ENCODE results near the gene SLIT2. TPM values are rescaled to one million over a fixed set of nuclear protein-coding genes. Genes with fewer than 3 reads are reported as not detected.

SLIT2 gene
- total RNA-seq, 6 donors from 2014 or later, result 35.1 to 102 (median 53.3) TPM

- WGBS, 2 donors, result 80 to 86% methylated on average over 3 of the region's 3 CpGs
- no peak overlapping the region for H3K27ac ChIP-seq
- no peaks in the 10 kb centered on the region for H3K9me3 ChIP-seq
- DNase-seq, result no peak
- no peak overlapping the region for H3K4me3 ChIP-seq
- TF ChIP-seq CTCF (IDR thresholded peaks at IDR 0.05) (no peak), POLR2A (IDR thresholded peaks at IDR 0.05) (no peak), POLR2AphosphoS5 (IDR thresholded peaks at IDR 0.05) (no peak), EP300 (IDR thresholded peaks at IDR 0.05) (no peak)
- H3K4me1 ChIP-seq, result no peaks in the 10 kb centered on the region
- ATAC-seq (ENCODE audit: low FRiP score in 2 of 2), result peak in 1 of 2 donors; percentile 31
- no peaks in the 10 kb centered on the region for H3K36me3 ChIP-seq
- H3K27me3 ChIP-seq, result no peaks in the 10 kb centered on the region
Observed at GRCh38 chr4:20292739-20293138, 41.0 kb downstream of the SLIT2 start.

GRCh38 chr4:20297261-20297660, 45.6 kb downstream of the SLIT2 start:
- Histone ChIP-seq H3K9me3 (no peaks in the 10 kb centered on the region), H3K4me1 (no peaks in the 10 kb centered on the region), H3K36me3 (no peaks in the 10 kb centered on the region), H3K27ac (no peak overlapping the region), H3K4me3 (no peak overlapping the region), H3K27me3 (no peaks in the 10 kb centered on the region)
- 38 to 55% methylated on average over 2 of the region's 2 CpGs for WGBS, 2 donors
- TF ChIP-seq CTCF (IDR thresholded peaks at IDR 0.05) (no peak), POLR2A (IDR thresholded peaks at IDR 0.05) (no peak), EP300 (IDR thresholded peaks at IDR 0.05) (no peak), POLR2AphosphoS5 (IDR thresholded peaks at IDR 0.05) (no peak)
- no peak for ATAC-seq (ENCODE audit: low FRiP score in 2 of 2)
- no peak for DNase-seq

- Histone ChIP-seq H3K4me1 (no peaks in the 10 kb centered on the region), H3K9me3 (no peaks in the 10 kb centered on the region), H3K27ac (no peak overlapping the region), H3K4me3 (no peak overlapping the region), H3K27me3 (no peaks in the 10 kb centered on the region), H3K36me3 (no peaks in the 10 kb centered on the region)
- ATAC-seq (ENCODE audit: low FRiP score in 2 of 2), result no peak
- DNase-seq, result no peak
- 81 to 85% methylated on average over 6 of the region's 6 CpGs for WGBS, 2 donors
- TF ChIP-seq POLR2AphosphoS5 (IDR thresholded peaks at IDR 0.05) (no peak), CTCF (IDR thresholded peaks at IDR 0.05) (no peak), POLR2A (IDR thresholded peaks at IDR 0.05) (no peak), EP300 (IDR thresholded peaks at IDR 0.05) (no peak)
Observed at GRCh38 chr4:20297783-20298182, 46.1 kb downstream of the SLIT2 start.

GRCh38 chr4:20298455-20298854, 46.8 kb downstream of the SLIT2 start:
- Histone ChIP-seq H3K9me3 (no peaks in the 10 kb centered on the region), H3K36me3 (no peaks in the 10 kb centered on the region), H3K4me3 (no peak overlapping the region), H3K4me1 (no peaks in the 10 kb centered on the region), H3K27me3 (no peaks in the 10 kb centered on the region), H3K27ac (no peak overlapping the region)
- ATAC-seq (ENCODE audit: low FRiP score in 2 of 2) (no peak), DNase-seq (no peak)
- no peak for TF ChIP-seq EP300 (IDR thresholded peaks at IDR 0.05)
- no peak for TF ChIP-seq CTCF (IDR thresholded peaks at IDR 0.05)
- TF ChIP-seq POLR2AphosphoS5 (IDR thresholded peaks at IDR 0.05), result no peak
- no peak for TF ChIP-seq POLR2A (IDR thresholded peaks at IDR 0.05)

- H3K4me1 ChIP-seq, result no peaks in the 10 kb centered on the region
- DNase-seq (no peak), ATAC-seq (ENCODE audit: low FRiP score in 2 of 2) (no peak)
- TF ChIP-seq CTCF (IDR thresholded peaks at IDR 0.05) (no peak), POLR2AphosphoS5 (IDR thresholded peaks at IDR 0.05) (no peak), EP300 (IDR thresholded peaks at IDR 0.05) (no peak), POLR2A (IDR thresholded peaks at IDR 0.05) (no peak)
- no peaks in the 10 kb centered on the region for H3K36me3 ChIP-seq
- H3K27ac ChIP-seq, result no peak overlapping the region
- H3K4me3 ChIP-seq, result no peak overlapping the region
- no peaks in the 10 kb centered on the region for H3K27me3 ChIP-seq
- no peaks in the 10 kb centered on the region for H3K9me3 ChIP-seq
Observed at GRCh38 chr4:20298986-20299385, 47.3 kb downstream of the SLIT2 start.
